GM18873 (cell line): ENCODE measurements around the gene ZNF69.
"Not testable (repeated sequence)": the region's sequence is repeated elsewhere in the genome, so short reads cannot be mapped to it uniquely, and the experiment has no call there.

Source experiments
- ATAC-seq: cut with Tn5 transposase; IDR thresholded peaks from one replicate; pipeline ENCODE4 v1.9.1; 2021; ENCODE audit warnings: mild to moderate bottlenecking, moderate library complexity, moderate number of reproducible peaks; ENCODE audit not compliant: unreplicated experiment, low FRiP score

ZNF69 gene

GRCh38 chr19:11949614-11950080, 62.1 kb downstream of the ZNF69 start:
- not testable (repeated sequence) for ATAC-seq

GRCh38 chr19:11950312-11950711, 62.7 kb downstream of the ZNF69 start:
- no peak for ATAC-seq
